ENCODE results near the gene HEY2.

The HEY2 gene

DNA sequence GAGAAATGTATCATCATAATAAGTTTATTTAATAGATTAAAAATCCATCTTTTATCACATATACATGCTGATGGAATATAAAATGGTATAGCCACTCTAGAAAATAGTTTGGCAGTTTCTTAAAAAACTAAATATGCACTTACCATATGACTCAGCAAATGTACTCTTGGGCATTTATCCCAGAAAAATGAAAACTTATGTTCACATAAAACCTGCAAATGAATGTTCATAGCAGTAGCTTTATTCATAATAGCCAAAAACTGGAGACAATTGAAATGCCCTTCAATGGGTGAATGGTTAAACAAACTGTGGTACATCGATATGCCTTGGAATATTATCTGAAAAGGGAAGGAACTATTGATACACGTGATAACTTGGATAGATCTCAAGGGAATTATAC is 34.9 kb downstream of the HEY2 start:
- peak; percentile 68 for DNase-seq (ENCODE audit: low read depth)
- TF ChIP-seq, protein P1, sequence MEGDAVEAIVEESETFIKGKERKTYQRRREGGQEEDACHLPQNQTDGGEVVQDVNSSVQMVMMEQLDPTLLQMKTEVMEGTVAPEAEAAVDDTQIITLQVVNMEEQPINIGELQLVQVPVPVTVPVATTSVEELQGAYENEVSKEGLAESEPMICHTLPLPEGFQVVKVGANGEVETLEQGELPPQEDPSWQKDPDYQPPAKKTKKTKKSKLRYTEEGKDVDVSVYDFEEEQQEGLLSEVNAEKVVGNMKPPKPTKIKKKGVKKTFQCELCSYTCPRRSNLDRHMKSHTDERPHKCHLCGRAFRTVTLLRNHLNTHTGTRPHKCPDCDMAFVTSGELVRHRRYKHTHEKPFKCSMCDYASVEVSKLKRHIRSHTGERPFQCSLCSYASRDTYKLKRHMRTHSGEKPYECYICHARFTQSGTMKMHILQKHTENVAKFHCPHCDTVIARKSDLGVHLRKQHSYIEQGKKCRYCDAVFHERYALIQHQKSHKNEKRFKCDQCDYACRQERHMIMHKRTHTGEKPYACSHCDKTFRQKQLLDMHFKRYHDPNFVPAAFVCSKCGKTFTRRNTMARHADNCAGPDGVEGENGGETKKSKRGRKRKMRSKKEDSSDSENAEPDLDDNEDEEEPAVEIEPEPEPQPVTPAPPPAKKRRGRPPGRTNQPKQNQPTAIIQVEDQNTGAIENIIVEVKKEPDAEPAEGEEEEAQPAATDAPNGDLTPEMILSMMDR (IDR thresholded peaks at IDR 0.05; ENCODE audit: low read length, missing control alignments): no peak
- no peak overlapping the region for H3K4me3 ChIP-seq (replicated peaks; ENCODE audit: low read depth, low read length)

DNA sequence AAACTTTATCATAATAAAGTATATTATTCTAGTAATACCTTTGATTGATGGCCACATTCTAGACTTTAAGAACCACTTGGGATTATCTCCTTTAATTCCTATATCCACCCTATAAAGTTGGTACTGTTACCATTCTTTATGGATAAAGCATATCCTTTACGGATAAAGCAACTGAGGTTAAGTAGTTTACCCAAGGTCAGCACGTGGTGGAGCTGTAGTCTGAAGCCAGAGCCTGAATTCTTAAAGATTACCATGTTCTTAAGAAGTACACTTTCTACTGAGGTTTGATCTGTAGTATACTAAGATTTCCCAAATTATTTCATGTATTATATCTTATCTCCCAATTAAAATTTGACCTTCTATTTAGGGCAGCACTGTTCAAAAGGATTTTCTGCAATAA is 38.4 kb downstream of the HEY2 start:
- H3K4me3 ChIP-seq (replicated peaks; ENCODE audit: low read depth, low read length): no peak overlapping the region
- DNase-seq (ENCODE audit: low read depth): peak; percentile 78
- TF ChIP-seq, protein P1 (IDR thresholded peaks at IDR 0.05; ENCODE audit: low read length, missing control alignments): peak; percentile 44

DNA sequence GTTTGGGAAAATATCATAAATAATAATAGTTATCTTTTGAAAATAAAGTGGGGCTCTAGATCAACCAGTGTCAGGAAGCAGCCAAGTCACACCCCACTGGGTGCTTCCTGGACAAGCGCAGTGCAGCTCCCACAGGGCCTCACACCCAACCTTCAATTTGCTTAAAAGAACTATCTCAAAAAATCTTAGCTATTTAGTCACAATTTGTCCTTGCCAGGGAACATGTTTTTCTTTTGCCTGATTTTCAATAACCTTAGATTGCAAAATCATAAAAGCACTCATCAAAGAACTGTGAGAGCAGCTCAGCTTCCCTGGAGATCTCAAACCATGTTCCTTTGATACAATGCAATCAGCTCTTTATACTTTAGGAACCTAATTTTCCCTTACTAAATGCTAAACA is 39.7 kb downstream of the HEY2 start:
- H3K4me3 ChIP-seq (replicated peaks; ENCODE audit: low read depth, low read length): no peak overlapping the region
- no peak for DNase-seq (ENCODE audit: low read depth)
- TF ChIP-seq, protein P1 (IDR thresholded peaks at IDR 0.05; ENCODE audit: low read length, missing control alignments): no peak

DNA sequence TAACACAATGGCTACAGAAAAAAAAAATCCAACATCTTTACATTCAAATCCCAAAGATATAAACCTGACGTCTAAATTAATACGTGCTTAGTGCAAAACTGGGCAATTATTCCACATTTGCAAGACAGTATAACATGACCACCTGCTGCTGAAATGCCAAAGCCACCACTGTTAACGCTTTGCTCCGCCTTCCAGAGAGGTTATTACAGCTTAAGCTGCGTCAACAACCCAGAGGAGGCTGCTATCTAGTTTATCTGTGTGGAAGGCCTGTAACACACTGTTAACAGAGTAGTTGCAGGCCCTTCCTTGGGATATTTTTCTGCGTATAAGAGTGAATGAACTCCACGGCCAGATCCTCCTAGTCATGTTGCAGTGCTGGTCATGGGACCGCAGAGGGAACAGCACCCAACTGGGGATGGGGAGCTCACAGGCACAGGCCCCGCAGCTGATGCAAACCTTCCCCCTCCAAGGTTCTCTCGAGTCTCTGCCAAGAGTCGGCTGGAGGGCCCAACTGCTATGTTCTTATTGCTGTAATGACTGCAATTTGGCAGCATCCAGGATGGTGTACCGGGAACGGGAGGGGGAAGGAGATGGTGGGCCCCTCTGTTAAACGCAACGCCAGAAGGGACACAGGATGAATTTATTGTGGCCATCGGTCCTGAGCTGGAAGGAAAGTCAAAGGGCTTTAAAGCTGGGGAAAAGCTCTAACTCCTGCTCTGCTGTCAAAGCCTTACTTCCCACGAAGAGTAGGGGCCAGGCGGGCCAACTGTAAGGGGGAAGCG is 40.3 kb downstream of the HEY2 start:
- peak; percentile 63 for DNase-seq (ENCODE audit: low read depth)
- H3K4me3 ChIP-seq (replicated peaks; ENCODE audit: low read depth, low read length): peak overlapping the region; percentile 85
- TF ChIP-seq, protein P1 (IDR thresholded peaks at IDR 0.05; ENCODE audit: low read length, missing control alignments): no peak

DNA sequence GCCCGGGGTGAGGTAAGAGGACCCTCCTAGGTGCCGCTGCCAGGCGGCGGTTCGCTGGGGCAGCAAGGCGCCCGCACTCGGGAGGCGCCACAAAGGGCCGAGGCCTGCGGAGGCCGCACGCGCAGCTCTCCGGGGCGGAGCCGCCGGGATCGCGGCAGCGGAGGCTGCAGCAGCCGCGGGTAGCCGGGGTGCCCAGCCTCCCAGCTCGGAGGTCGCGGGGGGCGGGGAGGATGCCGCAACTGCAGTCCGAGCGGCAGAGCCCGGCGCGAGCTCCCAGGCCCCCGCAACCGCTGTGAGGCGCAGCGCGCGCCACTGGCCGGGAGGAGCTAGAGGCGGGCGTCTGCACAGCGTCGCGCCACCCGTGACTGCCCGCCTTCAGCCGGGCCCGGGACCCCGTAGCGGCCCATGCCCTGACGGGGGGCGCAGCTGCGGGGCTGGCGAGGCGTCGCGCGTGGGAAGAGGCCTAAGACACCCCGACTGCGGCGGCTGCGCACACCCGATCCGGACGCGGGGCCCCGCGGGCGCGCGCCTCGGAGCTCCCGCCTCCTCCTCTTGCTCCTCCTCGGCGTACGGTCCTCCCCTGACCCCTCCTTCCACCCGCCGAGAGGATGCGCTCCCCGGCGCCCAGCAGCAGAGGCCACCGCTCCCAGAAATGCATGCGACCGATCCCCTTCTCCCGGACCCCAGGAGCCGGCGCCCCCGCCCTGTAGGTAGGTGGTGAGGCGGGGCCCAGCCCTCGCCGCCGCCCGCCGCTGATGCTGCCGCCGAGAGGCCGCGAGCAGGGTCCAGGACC is 41.1 kb downstream of the HEY2 start, which contains the start of gene NCOA7:
NCOA7 (plus strand) TSS at position 603 of the 793 bp plus-strand sequence. CDS start 24,395 bp downstream, outside the sequence.
- H3K4me3 ChIP-seq (replicated peaks; ENCODE audit: low read depth, low read length): peak within 1 kb of the TSS; percentile 85
- TF ChIP-seq, protein P1 (IDR thresholded peaks at IDR 0.05; ENCODE audit: low read length, missing control alignments): no peak
- peak; percentile 69 for DNase-seq (ENCODE audit: low read depth)

DNA sequence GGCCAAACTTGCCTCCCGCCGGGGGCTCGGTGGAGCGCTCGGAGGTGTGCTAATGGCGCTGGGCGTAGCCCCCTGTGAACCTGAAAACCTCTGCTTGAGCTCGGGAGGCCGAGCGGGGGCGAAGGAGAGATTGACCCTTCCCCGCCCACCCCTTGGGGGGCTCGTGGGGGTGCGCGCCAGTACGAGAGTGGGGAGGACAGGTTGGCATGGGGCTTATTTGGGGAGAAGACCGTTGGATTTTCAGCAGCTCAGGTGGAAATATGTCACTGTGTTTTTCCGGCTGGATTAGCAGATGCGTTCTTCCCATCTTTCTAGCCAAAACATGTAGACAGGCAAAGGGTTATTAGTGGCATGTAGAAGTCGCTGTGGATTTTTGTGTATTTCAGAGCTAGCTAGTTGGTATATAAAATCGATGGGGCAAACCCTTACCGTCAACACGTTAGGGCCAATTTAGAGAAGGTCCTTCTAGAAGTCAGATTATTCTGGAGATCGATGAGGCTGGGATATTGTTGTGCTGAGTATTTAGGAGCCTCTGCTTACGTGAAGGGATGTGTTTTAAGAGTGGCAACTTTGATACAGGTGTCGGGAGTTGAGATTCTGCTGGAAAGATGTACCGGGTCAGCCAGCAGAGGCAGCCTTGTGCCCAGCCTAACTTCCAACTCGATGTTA is 41.9 kb downstream of the HEY2 start:
- peak; percentile 74 for DNase-seq (ENCODE audit: low read depth)

More for the DNA sequence above, 41.9 kb downstream of the HEY2 start:
- H3K4me3 ChIP-seq (replicated peaks; ENCODE audit: low read depth, low read length): peak overlapping the region; percentile 85
- TF ChIP-seq, protein P1 (IDR thresholded peaks at IDR 0.05; ENCODE audit: low read length, missing control alignments): peak; percentile 83

Data from fibroblast of pulmonary artery (primary cell).